Measurements from ENCODE around the gene HCRT. TPM values are rescaled to one million over a fixed set of nuclear protein-coding genes. Genes with fewer than 3 reads are reported as not detected.

HCRT gene
- total RNA-seq (not detected), polyA plus RNA-seq (not detected), total RNA-seq (not detected)

GRCh38 chr17:42184713-42185620, at the start of gene HCRT:
HCRT (minus strand) TSS chr17:42185452; CDS start chr17:42185365, 87 bp downstream.
- intact Hi-C loops (cut with micrococcal nuclease) = loop anchor here (1.0 to 5.0 kb wide), 9 partner anchors 9 to 320 kb away; partner anchors contain the start of genes GHDC (in 2 of the 2), ACLY (in 1 of the 2), ATP6V0A1 (in 1 of the 2) and DNAJC7 (in 1 of the 2)
- ChIA-PET CTCF (interaction anchor here (0.5 to 1.2 kb wide), 4 partner anchors 9 to 303 kb away, joined by 3 to 8 read pairs (median 3); partner anchors contain the start of gene GHDC), POLR2A (interaction anchor here (0.6 to 2.7 kb wide), 7 partner anchors 9 to 219 kb away, joined by 3 to 22 read pairs (median 6); partner anchors contain the start of genes GHDC and STAT5A)
- Histone ChIP-seq H3K9me3 (ENCODE audit: control insufficient read depth in 2 of 3, low read length in 3 of 3) (no peaks in the 10 kb centered on the region), H3K4me3 (ENCODE audit: low read length) (peak within 1 kb of the TSS; percentile 98), H3K27ac (ENCODE audit: low read depth, low read length) (peak within 1 kb of the TSS; percentile 81), H3K4me1 (ENCODE audit: control insufficient read depth in 2 of 2, insufficient read depth in 2 of 2, low read length in 2 of 2) (peaks cover 15 to 38% of the 10 kb centered on the region in 2 donors), H3K27me3 (ENCODE audit: control insufficient read depth in 2 of 2, insufficient read depth in 2 of 2, low read length in 2 of 2) (no peaks in the 10 kb centered on the region), H3K36me3 (ENCODE audit: control insufficient read depth in 2 of 3, insufficient read depth in 3 of 3, low read length in 3 of 3) (no peaks in the 10 kb centered on the region)
- Mint-ChIP-seq H3K4me1 (peaks cover 21 to 47% (median 34%) of the 10 kb centered on the region in 7 donors), H3K27ac (peak within 1 kb of the TSS; percentile 69 to 90 (median 80)), H3K4me3 (peak within 1 kb of the TSS; percentile 84 to 95 (median 86)), H3K36me3 (no peaks in the 10 kb centered on the region), H3K27me3 (peaks cover 0 to 17% (median 0%) of the 10 kb centered on the region in 5 donors), H3K9me3 (peaks cover 0 to 2% (median 0%) of the 10 kb centered on the region in 11 donors)
- ATAC-seq = no peak
- DNase-seq = peak in 5 of 9 donors; percentile 9 to 27 (median 24)

DNA sequence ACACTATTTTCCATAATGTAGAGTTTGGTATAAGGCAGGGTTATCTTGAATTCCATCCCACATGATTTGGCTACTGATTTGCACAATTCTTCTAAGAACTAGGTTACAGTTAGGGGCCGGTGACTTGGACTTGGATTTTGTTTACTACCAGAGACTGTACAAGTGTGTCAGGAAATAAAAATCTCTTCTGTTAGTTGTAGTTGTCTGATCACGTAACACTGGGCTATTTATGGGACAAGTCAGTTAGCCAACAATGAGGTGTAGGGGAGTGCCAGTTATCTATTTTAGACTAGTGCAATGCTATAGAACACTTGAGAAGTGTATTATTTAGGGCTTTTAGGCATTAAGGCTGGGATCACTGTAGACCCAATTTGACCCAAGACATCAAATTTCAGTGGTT, 48.7 kb upstream of the HCRT start:
- Mint-ChIP-seq H3K9me3 (no peaks in the 10 kb centered on the region), H3K4me1 (peaks cover 15 to 60% (median 50%) of the 10 kb centered on the region in 7 donors), H3K36me3 (peaks cover 0 to 12% (median 0%) of the 10 kb centered on the region in 5 donors), H3K27ac (peak overlapping the region in 7 of 9 donors; percentile 36 to 82 (median 78)), H3K27me3 (no peaks in the 10 kb centered on the region), H3K4me3 (no peak overlapping the region)
- Histone ChIP-seq H3K27ac (ENCODE audit: low read depth, low read length) (no peak overlapping the region), H3K4me1 (ENCODE audit: control insufficient read depth in 2 of 2, insufficient read depth in 2 of 2, low read length in 2 of 2) (peaks cover 0 to 5% of the 10 kb centered on the region in 2 donors), H3K27me3 (ENCODE audit: control insufficient read depth in 2 of 2, insufficient read depth in 2 of 2, low read length in 2 of 2) (no peaks in the 10 kb centered on the region), H3K9me3 (ENCODE audit: control insufficient read depth in 2 of 3, low read length in 3 of 3) (no peaks in the 10 kb centered on the region), H3K4me3 (ENCODE audit: low read length) (no peak overlapping the region), H3K36me3 (ENCODE audit: control insufficient read depth in 2 of 3, insufficient read depth in 3 of 3, low read length in 3 of 3) (peaks cover 0 to 4% (median 4%) of the 10 kb centered on the region in 3 experiments)
- intact Hi-C loops (cut with micrococcal nuclease) = loop anchor here in 1 of 2 donors (2.0 kb wide), 1 partner anchor 15 kb away; no protein-coding TSS in a partner anchor
- no peak for DNase-seq
- CTCF ChIA-PET = interaction anchor here (0.6 to 2.5 kb wide), 3 partner anchors 10 to 192 kb away, joined by 3 to 12 read pairs (median 4); no protein-coding TSS in a partner anchor
- ATAC-seq = no peak
- POLR2A ChIA-PET = interaction anchor here (1.2 kb wide), 1 partner anchor 13 kb away, joined by 4 read pairs; no protein-coding TSS in a partner anchor

DNA sequence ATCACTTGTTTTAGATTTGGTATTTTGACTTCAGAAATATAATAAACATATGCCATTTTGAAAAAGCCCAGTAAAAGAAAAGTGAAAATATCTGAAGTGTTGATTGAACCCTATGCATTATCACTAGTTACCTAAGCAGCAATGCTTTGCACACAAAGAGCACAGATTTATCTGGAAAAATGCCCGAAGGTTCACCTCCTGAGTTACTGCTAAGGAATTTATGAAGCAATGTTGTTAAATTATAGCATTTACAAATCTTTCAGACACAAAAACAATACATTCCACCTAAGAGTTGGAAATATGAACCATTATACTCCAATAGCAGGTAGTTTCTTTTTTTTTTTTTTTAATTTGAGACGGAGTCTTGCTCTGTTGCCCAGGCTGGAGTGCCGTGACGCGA, 47.9 kb upstream of the HCRT start:
- Mint-ChIP-seq H3K36me3 (peaks cover 0 to 16% (median 0%) of the 10 kb centered on the region in 5 donors), H3K4me3 (no peak overlapping the region), H3K27ac (peak overlapping the region in 7 of 9 donors; percentile 24 to 78 (median 32)), H3K27me3 (no peaks in the 10 kb centered on the region), H3K9me3 (no peaks in the 10 kb centered on the region), H3K4me1 (peaks cover 21 to 57% (median 46%) of the 10 kb centered on the region in 7 donors)
- DNase-seq (no peak), ATAC-seq (no peak)
- intact Hi-C loops (cut with micrococcal nuclease) = no loop called here
- ChIA-PET POLR2A (interaction anchor here (0.6 kb wide), 1 partner anchor 15 kb away, joined by 4 read pairs; no protein-coding TSS in a partner anchor), CTCF (interaction anchor here (2.4 kb wide), 1 partner anchor 11 kb away, joined by 9 read pairs; no protein-coding TSS in a partner anchor)
- H3K27ac ChIP-seq (ENCODE audit: low read depth, low read length) = no peak overlapping the region
- H3K4me3 ChIP-seq (ENCODE audit: low read length) = no peak overlapping the region
- peaks cover 0 to 12% (median 4%) of the 10 kb centered on the region in 3 experiments for H3K36me3 ChIP-seq (ENCODE audit: control insufficient read depth in 2 of 3, insufficient read depth in 3 of 3, low read length in 3 of 3)
- no peaks in the 10 kb centered on the region for H3K9me3 ChIP-seq (ENCODE audit: control insufficient read depth in 2 of 3, low read length in 3 of 3)
- no peaks in the 10 kb centered on the region for H3K27me3 ChIP-seq (ENCODE audit: control insufficient read depth in 2 of 2, insufficient read depth in 2 of 2, low read length in 2 of 2)
- peaks cover 0 to 5% of the 10 kb centered on the region in 2 donors for H3K4me1 ChIP-seq (ENCODE audit: control insufficient read depth in 2 of 2, insufficient read depth in 2 of 2, low read length in 2 of 2)

GRCh38 chr17:42230225-42230624, 45.0 kb upstream of the HCRT start:
- no peaks in the 10 kb centered on the region for H3K27me3 ChIP-seq (ENCODE audit: control insufficient read depth in 2 of 2, insufficient read depth in 2 of 2, low read length in 2 of 2)
- H3K4me3 ChIP-seq (ENCODE audit: low read length) = no peak overlapping the region
- no peak for ATAC-seq
- DNase-seq = no peak
- H3K9me3 ChIP-seq (ENCODE audit: control insufficient read depth in 2 of 3, low read length in 3 of 3) = no peaks in the 10 kb centered on the region
- H3K36me3 Mint-ChIP-seq = peaks cover 0 to 22% (median 4%) of the 10 kb centered on the region in 5 donors
- H3K27ac ChIP-seq (ENCODE audit: low read depth, low read length) = peak overlapping the region; percentile 34
- H3K9me3 Mint-ChIP-seq = no peaks in the 10 kb centered on the region
- H3K27me3 Mint-ChIP-seq = no peaks in the 10 kb centered on the region
- intact Hi-C loops (cut with micrococcal nuclease) = no loop called here
- ChIA-PET CTCF (interaction anchor here (0.6 to 1.2 kb wide), 6 partner anchors 16 to 312 kb away, joined by 3 to 4 read pairs (median 4); partner anchors contain the start of gene ACLY), POLR2A (interaction anchor here (0.6 to 0.7 kb wide), 3 partner anchors 12 to 544 kb away, joined by 3 read pairs; no protein-coding TSS in a partner anchor)
- H3K27ac Mint-ChIP-seq = peak overlapping the region in 8 of 9 donors; percentile 5 to 76 (median 50)
- H3K4me1 ChIP-seq (ENCODE audit: control insufficient read depth in 2 of 2, insufficient read depth in 2 of 2, low read length in 2 of 2) = peaks cover 0 to 5% of the 10 kb centered on the region in 2 donors
- H3K4me1 Mint-ChIP-seq = peaks cover 14 to 41% (median 29%) of the 10 kb centered on the region in 7 donors
- H3K36me3 ChIP-seq (ENCODE audit: control insufficient read depth in 2 of 3, insufficient read depth in 3 of 3, low read length in 3 of 3) = peaks cover 0 to 25% (median 6%) of the 10 kb centered on the region in 3 experiments
- H3K4me3 Mint-ChIP-seq = no peak overlapping the region

GRCh38 chr17:42227849-42228700, 42.8 kb upstream of the HCRT start:
- DNase-seq (no peak), ATAC-seq (no peak)
- H3K4me1 ChIP-seq (ENCODE audit: control insufficient read depth in 2 of 2, insufficient read depth in 2 of 2, low read length in 2 of 2) = no peaks in the 10 kb centered on the region
- peaks cover 0 to 46% (median 14%) of the 10 kb centered on the region in 3 experiments for H3K36me3 ChIP-seq (ENCODE audit: control insufficient read depth in 2 of 3, insufficient read depth in 3 of 3, low read length in 3 of 3)
- H3K27me3 ChIP-seq (ENCODE audit: control insufficient read depth in 2 of 2, insufficient read depth in 2 of 2, low read length in 2 of 2) = no peaks in the 10 kb centered on the region
- POLR2A ChIA-PET = no interaction called here
- H3K4me3 ChIP-seq (ENCODE audit: low read length) = no peak overlapping the region
- no peak overlapping the region for H3K4me3 Mint-ChIP-seq
- H3K9me3 Mint-ChIP-seq = no peaks in the 10 kb centered on the region
- no peaks in the 10 kb centered on the region for H3K27me3 Mint-ChIP-seq
- peaks cover 0 to 23% (median 4%) of the 10 kb centered on the region in 5 donors for H3K36me3 Mint-ChIP-seq
- peak overlapping the region; percentile 7 for H3K27ac ChIP-seq (ENCODE audit: low read depth, low read length)
- peak overlapping the region; percentile 4 to 86 (median 40) for H3K27ac Mint-ChIP-seq
- peaks cover 3 to 21% (median 14%) of the 10 kb centered on the region in 7 donors for H3K4me1 Mint-ChIP-seq
- intact Hi-C loops (cut with micrococcal nuclease) = no loop called here
- H3K9me3 ChIP-seq (ENCODE audit: control insufficient read depth in 2 of 3, low read length in 3 of 3) = no peaks in the 10 kb centered on the region
- CTCF ChIA-PET = no interaction called here
